Caco-2 (cell line): ENCODE data around the gene HOMER2. TPM values are rescaled to one million over a fixed set of nuclear protein-coding genes. Genes with fewer than 3 reads are reported as not detected.

ENCODE experiments used
- BruUV-seq: library from RNA; stranded (reverse); fragments of 400-500 nt; replicated peaks from 2 replicates; lab custom pipeline; 2021; lab: Mats Ljungman, UMichigan
- CTCF ChIA-PET: fragments of 300-600 bp; sonication (Branson Sonifier 250); formaldehyde crosslinking; loops from one replicate; lab custom pipeline; 2022; ENCODE audit warnings: antibody characterized with exemption; lab: Charles Lee
- POLR2A ChIA-PET: fragments of 300-600 bp; sonication (Branson Sonifier 250); formaldehyde crosslinking; loops from one replicate; lab custom pipeline; 2022; ENCODE audit warnings: antibody characterized with exemption; lab: Charles Lee
- DNase-seq, 2 experiments: peaks; one replicate each; pipeline versions ENCODE4 v3.0.0 to v3.0.0-alpha.2; 2020 to 2022
- H3K27me3 ChIP-seq: replicated peaks from 2 replicates; pipeline ENCODE4 v1.6.0; 2011; ENCODE audit warnings: low read length; ENCODE audit not compliant: control insufficient read depth, insufficient read depth
- H3K36me3 ChIP-seq: 2 replicates; pipeline ENCODE4 v1.5.1; 2011; ENCODE audit warnings: low read length; ENCODE audit not compliant: control insufficient read depth, insufficient read depth
- H3K4me1 ChIP-seq: fragments of 250-450 bp; sonication (Bioruptor Pico); 2 replicates; pipeline ENCODE4 v1.5.1; 2020; ENCODE audit warnings: mild to moderate bottlenecking
- H3K4me3 ChIP-seq: 2 replicates; pipeline ENCODE4 v1.5.1; 2011; ENCODE audit warnings: low read depth, mild to moderate bottlenecking, control low read depth, low read length
- H3K9me3 ChIP-seq: fragments of 250-450 bp; sonication (Bioruptor Pico); 2 replicates; pipeline ENCODE4 v1.5.1; 2020; ENCODE audit warnings: mild to moderate bottlenecking, moderate library complexity
- H3K27ac Mint-ChIP-seq: one replicate; pipeline ENCODE4 v1.8.0; 2022; ENCODE audit warnings: mixed read lengths; ENCODE audit not compliant: unreplicated experiment
- H3K27me3 Mint-ChIP-seq: one replicate; pipeline ENCODE4 v1.8.0; 2022; ENCODE audit warnings: mixed read lengths; ENCODE audit not compliant: insufficient read depth, unreplicated experiment
- H3K36me3 Mint-ChIP-seq: one replicate; pipeline ENCODE4 v1.8.0; 2022; ENCODE audit warnings: mild to moderate bottlenecking, mixed read lengths; ENCODE audit not compliant: insufficient read depth, unreplicated experiment
- H3K4me1 Mint-ChIP-seq: one replicate; pipeline ENCODE4 v1.8.0; 2022; ENCODE audit warnings: low read depth, mixed read lengths; ENCODE audit not compliant: unreplicated experiment
- H3K4me3 Mint-ChIP-seq: one replicate; pipeline ENCODE4 v1.8.0; 2022; ENCODE audit warnings: mild to moderate bottlenecking, moderate library complexity, mixed read lengths; ENCODE audit not compliant: unreplicated experiment
- H3K9me3 Mint-ChIP-seq: one replicate; pipeline ENCODE4 v1.8.0; 2022; ENCODE audit warnings: mixed read lengths; ENCODE audit not compliant: unreplicated experiment
- intact Hi-C: fragments of 100-400 bp; cut with micrococcal nuclease; formaldehyde crosslinking; loops from one replicate; pipeline ENCODE4 v1.10.0; 2022; ENCODE audit not compliant: unreplicated experiment
- total RNA-seq: library from RNA; stranded (reverse); gene quantifications from 2 replicates; pipeline ENCODE4 v1.2.3, GENCODE V29; 2022
- TF ChIP-seq, protein P1 (sequence below), 2 experiments: fragments of 200-600 bp in 1 of 2; IDR thresholded peaks; 1 replicate in 1 of 2; 2 replicates in 1 of 2; pipeline versions ENCODE4 v1.5.1 to v1.8.0; 2011 to 2022; ENCODE audit warnings: antibody characterized with exemption in 1 of 2, control low read depth in 1 of 2, inconsistent platforms in 1 of 2, low read depth in 1 of 2, low read length in 1 of 2, mild to moderate bottlenecking in 1 of 2, moderate library complexity in 1 of 2; ENCODE audit not compliant: insufficient read depth in 1 of 2, severe bottlenecking in 1 of 2, unreplicated experiment in 1 of 2

HOMER2 gene
- total RNA-seq, 1 experiment from 2014 or later: 5.5 TPM

DNA sequence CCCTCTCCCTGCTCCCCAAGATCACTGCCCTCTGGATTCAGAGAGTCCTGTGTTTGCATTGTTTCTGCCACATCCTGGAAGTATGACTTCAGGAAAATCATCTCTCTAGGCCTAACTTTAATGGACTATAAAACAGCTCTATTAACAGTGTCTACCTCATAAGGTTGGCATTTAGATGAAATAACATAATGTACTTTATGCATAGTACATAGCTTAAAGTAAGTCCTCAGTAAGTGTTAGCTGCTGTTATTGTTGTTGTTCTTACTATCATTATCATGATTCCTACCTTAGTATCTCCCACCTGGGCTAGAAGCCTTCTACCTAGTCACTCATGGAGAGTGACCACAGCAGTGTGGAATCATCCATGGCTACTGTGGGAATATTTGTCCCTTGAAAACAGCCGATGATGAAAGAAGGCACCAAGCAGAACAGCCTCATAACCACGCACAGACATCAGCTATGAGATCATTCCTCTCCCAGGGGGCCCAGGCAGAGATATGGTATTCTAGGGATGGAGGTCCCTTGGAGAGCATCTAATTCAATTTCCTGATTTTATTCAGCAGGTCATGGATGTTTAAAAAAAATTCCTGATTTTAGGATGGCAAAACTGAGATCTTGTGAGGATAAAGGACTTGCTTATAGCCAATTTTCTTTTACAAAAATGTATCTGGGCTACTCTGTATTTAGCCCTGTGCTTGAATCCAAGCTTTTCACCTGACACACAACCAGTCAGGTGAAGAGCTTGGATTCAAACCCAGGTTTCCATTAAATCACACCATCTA, 148.5 kb downstream of the HOMER2 start:
- Histone ChIP-seq H3K36me3 (no peaks in the 10 kb centered on the region), H3K9me3 (no peaks in the 10 kb centered on the region), H3K4me3 (no peak overlapping the region), H3K4me1 (no peaks in the 10 kb centered on the region), H3K27me3 (no peaks in the 10 kb centered on the region)
- Mint-ChIP-seq H3K27me3 (peaks cover 17% of the 10 kb centered on the region), H3K27ac (no peak overlapping the region), H3K4me1 (peaks cover 7% of the 10 kb centered on the region), H3K9me3 (no peaks in the 10 kb centered on the region), H3K4me3 (no peak overlapping the region), H3K36me3 (no peaks in the 10 kb centered on the region)
- ChIA-PET POLR2A (no interaction called here), CTCF (no interaction called here)
- no TSS peak for BruUV-seq
- TF ChIP-seq, protein P1, sequence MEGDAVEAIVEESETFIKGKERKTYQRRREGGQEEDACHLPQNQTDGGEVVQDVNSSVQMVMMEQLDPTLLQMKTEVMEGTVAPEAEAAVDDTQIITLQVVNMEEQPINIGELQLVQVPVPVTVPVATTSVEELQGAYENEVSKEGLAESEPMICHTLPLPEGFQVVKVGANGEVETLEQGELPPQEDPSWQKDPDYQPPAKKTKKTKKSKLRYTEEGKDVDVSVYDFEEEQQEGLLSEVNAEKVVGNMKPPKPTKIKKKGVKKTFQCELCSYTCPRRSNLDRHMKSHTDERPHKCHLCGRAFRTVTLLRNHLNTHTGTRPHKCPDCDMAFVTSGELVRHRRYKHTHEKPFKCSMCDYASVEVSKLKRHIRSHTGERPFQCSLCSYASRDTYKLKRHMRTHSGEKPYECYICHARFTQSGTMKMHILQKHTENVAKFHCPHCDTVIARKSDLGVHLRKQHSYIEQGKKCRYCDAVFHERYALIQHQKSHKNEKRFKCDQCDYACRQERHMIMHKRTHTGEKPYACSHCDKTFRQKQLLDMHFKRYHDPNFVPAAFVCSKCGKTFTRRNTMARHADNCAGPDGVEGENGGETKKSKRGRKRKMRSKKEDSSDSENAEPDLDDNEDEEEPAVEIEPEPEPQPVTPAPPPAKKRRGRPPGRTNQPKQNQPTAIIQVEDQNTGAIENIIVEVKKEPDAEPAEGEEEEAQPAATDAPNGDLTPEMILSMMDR (IDR thresholded peaks at IDR 0.05; ENCODE audit: insufficient read depth in 1 of 2, low read depth in 1 of 2, low read length in 1 of 2, severe bottlenecking in 1 of 2, unreplicated experiment in 1 of 2): no peak
- no peak for DNase-seq
- intact Hi-C loops: loop anchor here (10.0 kb wide), 1 partner anchor 181 kb away; the partner anchor contains the start of gene RAMAC

DNA sequence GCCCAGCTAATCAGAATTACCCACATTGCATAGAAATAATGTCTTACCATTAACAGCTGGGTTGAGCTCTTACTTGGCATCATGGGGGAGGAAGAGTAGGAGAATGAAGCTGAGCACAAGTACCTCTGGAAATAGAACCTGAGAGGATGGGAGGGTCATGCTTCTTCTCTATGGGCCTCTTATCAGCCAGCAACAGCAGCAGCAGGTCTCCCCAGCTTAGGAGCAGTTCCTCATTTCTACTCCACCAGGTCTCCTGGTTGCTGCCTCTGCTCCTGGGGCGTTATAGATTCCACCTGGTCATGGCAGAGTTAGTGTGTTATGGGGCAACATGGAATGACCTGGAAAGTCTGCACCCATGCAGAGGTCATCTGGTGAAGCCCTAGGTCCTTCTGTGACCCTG, 150.0 kb downstream of the HOMER2 start:
- intact Hi-C loops: loop anchor here (10.0 kb wide), 1 partner anchor 182 kb away; the partner anchor contains the start of gene RAMAC
- H3K27me3 Mint-ChIP-seq: peaks cover 17% of the 10 kb centered on the region

GRCh38 chr15:82799183-82799841, 153.2 kb downstream of the HOMER2 start:
- no peak overlapping the region for H3K27ac Mint-ChIP-seq
- BruUV-seq: no TSS peak
- H3K9me3 ChIP-seq: no peaks in the 10 kb centered on the region
- CTCF ChIA-PET: no interaction called here
- peaks cover under 1% of the 10 kb centered on the region for H3K9me3 Mint-ChIP-seq
- no peaks in the 10 kb centered on the region for H3K4me1 Mint-ChIP-seq
- no peaks in the 10 kb centered on the region for H3K36me3 ChIP-seq
- no peak overlapping the region for H3K4me3 Mint-ChIP-seq
- intact Hi-C loops: no loop called here
- no peak overlapping the region for H3K4me3 ChIP-seq
- DNase-seq: no peak
- POLR2A ChIA-PET: no interaction called here
- peaks cover 19% of the 10 kb centered on the region for H3K27me3 Mint-ChIP-seq
- H3K27me3 ChIP-seq: no peaks in the 10 kb centered on the region
- no peaks in the 10 kb centered on the region for H3K36me3 Mint-ChIP-seq
- H3K4me1 ChIP-seq: no peaks in the 10 kb centered on the region
- TF ChIP-seq, protein P1 (IDR thresholded peaks at IDR 0.05; ENCODE audit: insufficient read depth in 1 of 2, low read depth in 1 of 2, low read length in 1 of 2, severe bottlenecking in 1 of 2, unreplicated experiment in 1 of 2): no peak

More for the DNA sequence above, 150.0 kb downstream of the HOMER2 start:
- Mint-ChIP-seq H3K27ac (no peak overlapping the region), H3K4me1 (no peaks in the 10 kb centered on the region), H3K36me3 (no peaks in the 10 kb centered on the region), H3K4me3 (no peak overlapping the region), H3K9me3 (no peaks in the 10 kb centered on the region)
- Histone ChIP-seq H3K4me3 (no peak overlapping the region), H3K4me1 (no peaks in the 10 kb centered on the region), H3K9me3 (no peaks in the 10 kb centered on the region), H3K36me3 (no peaks in the 10 kb centered on the region), H3K27me3 (no peaks in the 10 kb centered on the region)
- POLR2A ChIA-PET: no interaction called here
- no TSS peak for BruUV-seq
- CTCF ChIA-PET: no interaction called here
- no peak for DNase-seq
- TF ChIP-seq, protein P1 (IDR thresholded peaks at IDR 0.05; ENCODE audit: insufficient read depth in 1 of 2, low read depth in 1 of 2, low read length in 1 of 2, severe bottlenecking in 1 of 2, unreplicated experiment in 1 of 2): no peak

Other genes starting within 250 kb of the HOMER2 start
- 0.37 and 0.82 TPM in 2 replicates for gene AP3B2, start 242.8 kb downstream of the HOMER2 start, total RNA-seq
- not detected in 2 replicates for gene FSD2, start 146.7 kb downstream of the HOMER2 start, total RNA-seq
- 7.4 and 7.8 TPM in 2 replicates for gene WHAMM, start 143.1 kb downstream of the HOMER2 start, total RNA-seq
- 31.8 and 33.3 TPM in 2 replicates for gene RAMAC, start 33.5 kb upstream of the HOMER2 start, total RNA-seq
- gene C15orf40, start 58.9 kb upstream of the HOMER2 start, total RNA-seq: 26.8 and 27.2 TPM in 2 replicates
- 34.1 and 36.1 TPM in 2 replicates for gene BTBD1, start 114.5 kb upstream of the HOMER2 start, total RNA-seq
- gene TM6SF1, start 154.9 kb upstream of the HOMER2 start, total RNA-seq: not detected in 2 replicates